Thoracic aorta (tissue), 2 donors: ENCODE results near the gene UBXN10. TPM values are rescaled to one million over a fixed set of nuclear protein-coding genes. Genes with fewer than 3 reads are reported as not detected.

Experiments
- ATAC-seq: fragments of 150-250 bp; one replicate; pipeline ENCODE4 v1.8.0; 2017; ENCODE audit warnings: low read depth; ENCODE audit not compliant: insufficient number of reproducible peaks, low FRiP score
- DNase-seq: peaks from one replicate; pipeline ENCODE4 v3.0.0-alpha.2; 2020; ENCODE audit warnings: low spot score
- H3K27ac ChIP-seq, 2 donors: fragments of 200-600 bp; sonication (generic); 1 replicate in 1 of 2; 2 replicates in 1 of 2; pipeline ENCODE4 v1.5.1; 2016; ENCODE audit warnings: mild to moderate bottlenecking in 2 of 2, moderate library complexity in 2 of 2
- H3K27me3 ChIP-seq: fragments of 200-600 bp; sonication (generic); replicated peaks from 2 replicates; pipeline ENCODE4 v1.6.0; 2016; ENCODE audit warnings: mild to moderate bottlenecking; ENCODE audit not compliant: insufficient read depth
- H3K36me3 ChIP-seq: fragments of 200-600 bp; sonication (generic); one replicate; pipeline ENCODE4 v1.5.1; 2016
- H3K4me1 ChIP-seq, 2 donors: fragments of 200-600 bp; sonication (generic); 1 replicate in 1 of 2; 2 replicates in 1 of 2; pipeline versions ENCODE4 v1.5.1 to v1.6.0; 2016; ENCODE audit warnings: low read depth in 2 of 2, mild to moderate bottlenecking in 1 of 2; ENCODE audit not compliant: control insufficient read depth in 1 of 2
- H3K4me3 ChIP-seq: fragments of 200-600 bp; sonication (generic); 2 replicates; pipeline ENCODE4 v1.5.1; 2016; ENCODE audit warnings: mild to moderate bottlenecking
- H3K9me3 ChIP-seq: fragments of 200-600 bp; sonication (generic); 2 replicates; pipeline ENCODE4 v1.5.1; 2016
- total RNA-seq, 2 donors: library from RNA; depleted of rRNA; stranded (reverse); fragments of >200 nt; gene quantifications; one replicate each; pipeline versions ENCODE4 v1.1.0 to v1.2.3, GENCODE V29; 2016
- TF ChIP-seq, protein P1 (sequence below): fragments of 200-600 bp; sonication (generic); IDR thresholded peaks from one replicate; pipeline ENCODE4 v1.5.1; 2019; ENCODE audit warnings: antibody characterized with exemption

The UBXN10 gene
- total RNA-seq, 2 donors from 2014 or later = 0.28 to 0.68 TPM

DNA sequence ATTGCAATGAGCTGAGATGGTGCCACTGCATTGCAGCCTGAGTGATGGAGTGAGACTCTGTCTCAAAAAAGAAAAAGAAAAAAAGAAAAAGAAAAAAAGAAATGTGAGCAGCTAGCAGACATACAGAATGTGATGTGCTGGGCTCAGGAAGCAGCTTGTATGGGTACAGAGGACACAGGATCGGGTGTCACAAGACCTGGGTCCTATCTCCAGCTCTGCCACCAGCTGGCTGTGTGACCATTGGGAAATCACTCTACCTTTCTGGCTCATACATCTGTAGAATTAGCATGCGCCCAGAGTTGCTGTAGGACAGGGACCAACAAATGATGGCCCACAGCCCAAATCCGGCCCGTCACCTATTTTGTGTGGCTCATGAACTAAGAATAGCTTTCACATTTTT lies 3.8 kb downstream of the UBXN10 start:
- H3K27me3 ChIP-seq = no peaks in the 10 kb centered on the region
- TF ChIP-seq, protein P1, sequence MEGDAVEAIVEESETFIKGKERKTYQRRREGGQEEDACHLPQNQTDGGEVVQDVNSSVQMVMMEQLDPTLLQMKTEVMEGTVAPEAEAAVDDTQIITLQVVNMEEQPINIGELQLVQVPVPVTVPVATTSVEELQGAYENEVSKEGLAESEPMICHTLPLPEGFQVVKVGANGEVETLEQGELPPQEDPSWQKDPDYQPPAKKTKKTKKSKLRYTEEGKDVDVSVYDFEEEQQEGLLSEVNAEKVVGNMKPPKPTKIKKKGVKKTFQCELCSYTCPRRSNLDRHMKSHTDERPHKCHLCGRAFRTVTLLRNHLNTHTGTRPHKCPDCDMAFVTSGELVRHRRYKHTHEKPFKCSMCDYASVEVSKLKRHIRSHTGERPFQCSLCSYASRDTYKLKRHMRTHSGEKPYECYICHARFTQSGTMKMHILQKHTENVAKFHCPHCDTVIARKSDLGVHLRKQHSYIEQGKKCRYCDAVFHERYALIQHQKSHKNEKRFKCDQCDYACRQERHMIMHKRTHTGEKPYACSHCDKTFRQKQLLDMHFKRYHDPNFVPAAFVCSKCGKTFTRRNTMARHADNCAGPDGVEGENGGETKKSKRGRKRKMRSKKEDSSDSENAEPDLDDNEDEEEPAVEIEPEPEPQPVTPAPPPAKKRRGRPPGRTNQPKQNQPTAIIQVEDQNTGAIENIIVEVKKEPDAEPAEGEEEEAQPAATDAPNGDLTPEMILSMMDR = no peak
- no peak overlapping the region for H3K27ac ChIP-seq
- ATAC-seq (no peak), DNase-seq (no peak)
- H3K4me3 ChIP-seq = no peak overlapping the region
- H3K9me3 ChIP-seq = no peaks in the 10 kb centered on the region
- no peaks in the 10 kb centered on the region for H3K36me3 ChIP-seq
- H3K4me1 ChIP-seq = no peaks in the 10 kb centered on the region

DNA sequence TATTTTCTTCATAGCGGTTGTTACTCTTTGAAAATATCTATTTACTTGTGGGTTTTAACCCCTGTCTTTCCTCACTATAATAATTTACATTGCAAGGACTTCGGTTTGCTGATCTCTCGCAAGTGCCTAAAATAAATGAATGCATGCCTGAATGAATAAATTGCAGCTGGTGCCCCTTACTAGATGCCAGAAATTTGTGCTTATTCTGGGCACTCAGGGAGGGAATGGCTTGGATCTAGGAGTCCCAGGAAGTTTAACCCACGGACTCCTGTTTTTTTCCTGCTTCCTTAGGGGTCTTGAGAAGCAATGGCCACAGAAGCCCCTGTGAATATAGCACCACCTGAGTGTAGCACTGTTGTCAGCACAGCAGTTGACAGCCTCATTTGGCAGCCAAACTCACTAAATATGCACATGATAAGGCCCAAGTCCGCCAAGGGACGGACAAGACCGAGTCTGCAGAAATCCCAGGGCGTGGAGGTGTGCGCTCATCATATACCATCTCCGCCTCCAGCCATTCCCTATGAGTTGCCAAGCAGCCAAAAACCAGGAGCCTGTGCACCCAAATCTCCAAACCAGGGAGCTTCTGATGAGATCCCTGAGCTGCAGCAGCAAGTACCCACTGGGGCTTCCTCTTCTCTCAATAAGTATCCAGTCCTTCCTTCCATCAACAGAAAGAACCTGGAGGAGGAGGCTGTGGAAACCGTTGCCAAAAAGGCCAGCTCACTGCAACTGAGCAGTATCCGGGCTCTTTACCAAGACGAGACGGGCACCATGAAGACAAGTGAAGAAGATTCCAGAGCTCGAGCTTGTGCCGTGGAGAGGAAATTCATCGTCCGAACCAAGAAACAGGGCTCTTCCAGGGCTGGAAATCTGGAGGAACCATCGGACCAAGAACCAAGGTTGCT lies 4.6 kb downstream of the UBXN10 start:
- TF ChIP-seq, protein P1 = no peak
- DNase-seq (no peak), ATAC-seq (no peak)
- no peaks in the 10 kb centered on the region for H3K9me3 ChIP-seq
- no peaks in the 10 kb centered on the region for H3K36me3 ChIP-seq
- H3K4me3 ChIP-seq = no peak overlapping the region
- H3K27ac ChIP-seq = no peak overlapping the region
- H3K27me3 ChIP-seq = no peaks in the 10 kb centered on the region
- H3K4me1 ChIP-seq = no peaks in the 10 kb centered on the region

DNA sequence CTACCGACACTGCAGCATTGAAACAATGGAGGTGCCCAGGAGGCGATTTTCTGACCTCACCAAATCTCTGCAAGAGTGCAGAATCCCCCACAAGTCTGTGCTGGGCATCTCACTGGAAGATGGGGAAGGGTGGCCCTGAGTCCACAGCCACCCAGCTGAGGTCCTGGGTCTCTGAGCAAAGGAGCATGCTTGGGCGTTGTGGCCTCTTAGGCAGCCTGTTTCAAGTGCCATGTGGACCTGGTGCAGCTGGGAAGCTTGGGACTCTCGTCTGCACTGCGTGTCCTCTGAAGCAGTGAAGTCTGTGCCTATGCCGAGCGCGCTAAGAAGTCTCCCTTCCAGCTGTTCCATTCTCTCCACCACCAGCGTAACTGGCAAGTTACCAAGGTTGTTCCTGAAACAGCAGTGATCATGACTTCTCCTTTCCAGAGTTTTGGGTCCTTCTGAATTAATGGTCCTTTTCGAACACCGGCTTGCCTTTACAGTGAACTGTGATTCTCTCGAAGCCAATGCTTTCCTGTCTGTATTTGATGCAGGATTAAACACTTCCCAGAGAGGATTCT lies 5.5 kb downstream of the UBXN10 start:
- TF ChIP-seq, protein P1 = no peak
- Histone ChIP-seq H3K4me3 (no peak overlapping the region), H3K27me3 (no peaks in the 10 kb centered on the region), H3K27ac (no peak overlapping the region), H3K9me3 (no peaks in the 10 kb centered on the region), H3K36me3 (no peaks in the 10 kb centered on the region), H3K4me1 (no peaks in the 10 kb centered on the region)
- DNase-seq = no peak
- ATAC-seq = no peak

DNA sequence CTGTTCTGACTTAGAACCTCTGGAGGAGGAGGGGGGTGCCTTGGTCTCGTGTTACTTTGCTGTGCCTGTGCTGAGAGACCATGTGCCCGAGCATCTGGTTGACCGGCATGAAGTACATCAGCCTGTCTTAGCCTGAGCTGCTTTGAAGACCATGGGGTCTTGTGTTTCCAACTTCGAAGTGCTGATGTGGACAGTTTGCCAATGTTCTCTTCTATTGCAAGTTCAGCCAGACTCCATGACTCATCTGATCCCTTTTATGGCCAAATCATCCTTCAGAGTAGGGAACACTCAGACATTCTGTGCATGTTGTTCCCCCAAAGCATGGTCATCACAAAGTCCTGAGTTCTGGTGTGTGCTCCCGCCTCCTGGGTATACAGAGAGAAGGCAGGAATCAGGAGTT lies 6.5 kb downstream of the UBXN10 start:
- Histone ChIP-seq H3K27ac (no peak overlapping the region), H3K4me3 (no peak overlapping the region), H3K4me1 (no peaks in the 10 kb centered on the region), H3K27me3 (no peaks in the 10 kb centered on the region), H3K36me3 (no peaks in the 10 kb centered on the region), H3K9me3 (no peaks in the 10 kb centered on the region)
- TF ChIP-seq, protein P1 = no peak
- ATAC-seq (no peak), DNase-seq (no peak)

DNA sequence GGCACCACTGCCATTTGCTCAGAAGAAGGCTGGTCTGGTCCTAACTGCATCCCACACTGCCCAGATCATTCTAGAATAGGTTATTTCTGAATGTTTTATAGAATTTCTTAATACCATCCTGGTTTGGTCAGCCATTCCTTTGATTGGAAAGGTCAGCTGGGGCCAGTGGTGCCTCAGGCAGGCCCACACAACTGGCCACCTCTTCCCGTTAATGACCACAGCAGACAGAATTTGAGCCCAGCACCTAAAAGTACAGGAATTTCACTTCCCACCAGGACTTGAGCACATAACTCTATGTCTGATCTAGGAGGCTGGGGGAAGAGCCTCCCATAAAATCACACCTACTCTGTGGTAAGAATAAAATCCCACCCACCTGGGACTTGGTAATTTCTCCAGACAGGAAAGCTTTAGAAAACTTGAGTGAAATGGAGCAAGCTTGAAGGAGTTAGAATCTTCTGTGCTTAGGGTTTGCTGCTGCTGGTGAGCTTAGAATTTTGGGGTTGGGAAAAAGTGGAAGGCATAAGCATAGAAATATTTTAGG lies 7.0 kb downstream of the UBXN10 start:
- Histone ChIP-seq H3K9me3 (no peaks in the 10 kb centered on the region), H3K27me3 (no peaks in the 10 kb centered on the region), H3K4me1 (no peaks in the 10 kb centered on the region), H3K36me3 (no peaks in the 10 kb centered on the region), H3K27ac (no peak overlapping the region), H3K4me3 (no peak overlapping the region)
- no peak for ATAC-seq
- DNase-seq = no peak
- TF ChIP-seq, protein P1 = no peak
